GM19397 (cell line): Measurements from ENCODE around the gene SP3.

ENCODE experiments used
- ATAC-seq: cut with Tn5 transposase; IDR thresholded peaks from one replicate; pipeline ENCODE4 v1.9.1; 2021; ENCODE audit warnings: mild to moderate bottlenecking, moderate library complexity; ENCODE audit not compliant: unreplicated experiment

Gene SP3

GRCh38 chr2:173943738-173944137 is 21.4 kb downstream of the SP3 start:
- no peak for ATAC-seq

- ATAC-seq = no peak
Observed at GRCh38 chr2:173942861-173943523, 22.2 kb downstream of the SP3 start.

GRCh38 chr2:173941567-173941966 is 23.6 kb downstream of the SP3 start:
- ATAC-seq = no peak

GRCh38 chr2:173940208-173941020 is 24.8 kb downstream of the SP3 start:
- ATAC-seq = no peak

GRCh38 chr2:173938700-173939384 is 26.3 kb downstream of the SP3 start:
- no peak for ATAC-seq

GRCh38 chr2:173935305-173935704 is 29.9 kb downstream of the SP3 start:
- ATAC-seq = no peak

GRCh38 chr2:173934895-173935294 is 30.3 kb downstream of the SP3 start:
- no peak for ATAC-seq

GRCh38 chr2:173931751-173932150 is 33.4 kb downstream of the SP3 start:
- no peak for ATAC-seq

GRCh38 chr2:173929441-173929840 is 35.7 kb downstream of the SP3 start:
- no peak for ATAC-seq

GRCh38 chr2:173926875-173927274 is 38.3 kb downstream of the SP3 start:
- no peak for ATAC-seq

- ATAC-seq = no peak
Observed at GRCh38 chr2:173924285-173924684, 40.9 kb downstream of the SP3 start.

GRCh38 chr2:173922760-173923159 is 42.4 kb downstream of the SP3 start:
- no peak for ATAC-seq

GRCh38 chr2:173922068-173922467 is 43.1 kb downstream of the SP3 start:
- no peak for ATAC-seq

GRCh38 chr2:173914055-173914927 is 50.9 kb downstream of the SP3 start:
- no peak for ATAC-seq

- no peak for ATAC-seq
Observed at GRCh38 chr2:173909846-173910245, 55.3 kb downstream of the SP3 start.

GRCh38 chr2:173906626-173907025 is 58.5 kb downstream of the SP3 start:
- ATAC-seq = no peak

GRCh38 chr2:173903601-173904394 is 61.4 kb downstream of the SP3 start:
- no peak for ATAC-seq

- no peak for ATAC-seq
Observed at GRCh38 chr2:173898996-173899395, 66.2 kb downstream of the SP3 start.

- peak; percentile 90 for ATAC-seq
Observed at GRCh38 chr2:173898178-173898668, 67.0 kb downstream of the SP3 start.

- no peak for ATAC-seq
Observed at GRCh38 chr2:173896755-173897154, 68.4 kb downstream of the SP3 start.
